ENCODE data around the gene TP63.

GRCh38 chr3:189853906-189854305, 222.7 kb downstream of the TP63 start:
- no peak for TF ChIP-seq CTCF (conservative IDR thresholded peaks at IDR 0.05)
- no peak for TF ChIP-seq ZFX (IDR thresholded peaks at IDR 0.05)

Measured in C4-2B (cell line).